BLaER1 treated with 17β-estradiol and CSF1 and Interleukin-3, amounts not matched to agents 10 nM and 100 nM (cell line): ENCODE results near the gene ENOX1.

Experiments
- H3K27ac ChIP-seq, 11 experiments: shearing (Covaris generic); formaldehyde crosslinking; 2 replicates each; pipeline ENCODE4 v1.8.1; 2022
- H3K27me3 ChIP-seq, 11 experiments: shearing (Covaris generic); formaldehyde crosslinking; 2 replicates each; pipeline ENCODE4 v1.8.1; 2022
- H3K36me3 ChIP-seq, 11 experiments: shearing (Covaris generic); formaldehyde crosslinking; 2 replicates each; pipeline ENCODE4 v1.8.1; 2022
- H3K4me1 ChIP-seq, 10 experiments: shearing (Covaris generic); formaldehyde crosslinking; 2 replicates each; pipeline ENCODE4 v1.8.1; 2022
- H3K4me2 ChIP-seq, 11 experiments: shearing (Covaris generic); formaldehyde crosslinking; 2 replicates each; pipeline ENCODE4 v1.8.1; 2022
- H3K4me3 ChIP-seq, 10 experiments: shearing (Covaris generic); formaldehyde crosslinking; 2 replicates each; pipeline ENCODE4 v1.8.1; 2022
- H3K9ac ChIP-seq, 11 experiments: shearing (Covaris generic); formaldehyde crosslinking; 2 replicates each; pipeline ENCODE4 v1.8.1; 2022
- H3K9me3 ChIP-seq, 11 experiments: shearing (Covaris generic); formaldehyde crosslinking; replicated peaks in 1 of 11; 2 replicates each; pipeline ENCODE4 v1.8.1; 2022
- H4K20me1 ChIP-seq, 11 experiments: shearing (Covaris generic); formaldehyde crosslinking; 2 replicates each; pipeline ENCODE4 v1.8.1; 2022
- Cebpa-rat ChIP-seq, 11 experiments: shearing (Covaris generic); IDR thresholded peaks; 2 replicates each; pipeline ENCODE4 v1.8.1; 2022

Gene ENOX1

GRCh38 chr13:43564952-43565351 lies 221.8 kb downstream of the ENOX1 start:
- Histone ChIP-seq H3K36me3 (no peaks in the 10 kb centered on the region), H3K4me2 (peak overlapping the region in 4 of 11 experiments; percentile 6 to 23 (median 13); a peak in 3 of 22 replicates), H3K4me1 (peaks cover 0 to 6% (median 0%) of the 10 kb centered on the region in 10 experiments; a peak in 1 of 20 replicates), H4K20me1 (no peaks in the 10 kb centered on the region), H3K4me3 (no peak overlapping the region), H3K9me3 (no peaks in the 10 kb centered on the region), H3K27me3 (no peaks in the 10 kb centered on the region), H3K9ac (no peak overlapping the region), H3K27ac (0 out of 22 replicates have a peak overlapping the region, but pooled peaks of 1 of the 11 experiments have one; percentile 16)
- TF ChIP-seq Cebpa-rat (IDR thresholded peaks at IDR 0.05) = no peak

- no peaks in the 10 kb centered on the region for H3K36me3 ChIP-seq
- no peak overlapping the region for H3K4me3 ChIP-seq
- H3K4me1 ChIP-seq = peaks cover 0 to 6% (median 0%) of the 10 kb centered on the region in 10 experiments; a peak in 1 of 20 replicates
- H3K4me2 ChIP-seq = no peak overlapping the region
- H3K27me3 ChIP-seq = no peaks in the 10 kb centered on the region
- TF ChIP-seq Cebpa-rat (IDR thresholded peaks at IDR 0.05) = no peak
- no peak overlapping the region for H3K27ac ChIP-seq
- H3K9me3 ChIP-seq = no peaks in the 10 kb centered on the region
- H3K9ac ChIP-seq = no peak overlapping the region
- no peaks in the 10 kb centered on the region for H4K20me1 ChIP-seq
Observed at GRCh38 chr13:43561081-43561480, 225.7 kb downstream of the ENOX1 start.

- no peak overlapping the region for H3K4me3 ChIP-seq
Observed at GRCh38 chr13:43558939-43559338, 227.8 kb downstream of the ENOX1 start.

DNA sequence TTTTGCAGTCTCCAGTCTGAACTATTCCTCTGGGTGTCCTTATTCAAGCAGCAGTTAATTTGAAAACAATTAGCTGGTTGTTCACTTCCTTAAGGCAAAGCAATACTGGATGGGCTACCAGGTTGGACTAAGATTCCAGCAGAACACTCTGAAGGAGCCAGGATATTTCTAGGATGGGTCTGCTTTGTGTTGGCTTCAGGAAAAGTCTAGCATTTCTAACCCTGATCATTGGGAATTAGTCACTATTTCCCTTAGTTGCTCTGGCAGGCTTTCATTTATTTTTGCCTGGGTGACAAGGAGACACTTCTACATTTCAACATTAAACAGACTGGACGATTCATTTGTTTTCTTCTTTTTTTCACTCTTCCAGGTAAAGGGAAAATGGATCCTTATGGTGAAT lies 228.4 kb downstream of the ENOX1 start:
- no peak overlapping the region for H3K4me2 ChIP-seq
- no peaks in the 10 kb centered on the region for H3K36me3 ChIP-seq
- H4K20me1 ChIP-seq = no peaks in the 10 kb centered on the region
- H3K4me3 ChIP-seq = no peak overlapping the region
- H3K4me1 ChIP-seq = no peaks in the 10 kb centered on the region
- H3K27me3 ChIP-seq = no peaks in the 10 kb centered on the region
- TF ChIP-seq Cebpa-rat (IDR thresholded peaks at IDR 0.05) = no peak
- H3K9me3 ChIP-seq = no peaks in the 10 kb centered on the region
- no peak overlapping the region for H3K27ac ChIP-seq
- no peak overlapping the region for H3K9ac ChIP-seq

More at GRCh38 chr13:43558939-43559338, 227.8 kb downstream of the ENOX1 start:
- TF ChIP-seq Cebpa-rat (IDR thresholded peaks at IDR 0.05) = no peak
- H3K9ac ChIP-seq = no peak overlapping the region
- H3K4me2 ChIP-seq = no peak overlapping the region
- H3K36me3 ChIP-seq = no peaks in the 10 kb centered on the region
- no peak overlapping the region for H3K27ac ChIP-seq
- no peaks in the 10 kb centered on the region for H3K27me3 ChIP-seq
- no peaks in the 10 kb centered on the region for H4K20me1 ChIP-seq
- no peaks in the 10 kb centered on the region for H3K4me1 ChIP-seq
- no peaks in the 10 kb centered on the region for H3K9me3 ChIP-seq

GRCh38 chr13:43555667-43556066 lies 231.1 kb downstream of the ENOX1 start:
- Histone ChIP-seq H3K27me3 (no peaks in the 10 kb centered on the region), H3K36me3 (no peaks in the 10 kb centered on the region), H3K9me3 (no peaks in the 10 kb centered on the region), H4K20me1 (no peaks in the 10 kb centered on the region), H3K9ac (no peak overlapping the region), H3K4me3 (no peak overlapping the region), H3K4me2 (no peak overlapping the region), H3K4me1 (no peaks in the 10 kb centered on the region), H3K27ac (no peak overlapping the region)
- no peak for TF ChIP-seq Cebpa-rat (IDR thresholded peaks at IDR 0.05)

- H3K36me3 ChIP-seq = no peaks in the 10 kb centered on the region
- H3K4me1 ChIP-seq = no peaks in the 10 kb centered on the region
- H3K27ac ChIP-seq = no peak overlapping the region
- no peak overlapping the region for H3K4me2 ChIP-seq
- no peak for TF ChIP-seq Cebpa-rat (IDR thresholded peaks at IDR 0.05)
- H3K4me3 ChIP-seq = no peak overlapping the region
- H3K9ac ChIP-seq = no peak overlapping the region
- no peaks in the 10 kb centered on the region for H3K27me3 ChIP-seq
- H4K20me1 ChIP-seq = no peaks in the 10 kb centered on the region
- H3K9me3 ChIP-seq = no peaks in the 10 kb centered on the region
Observed at GRCh38 chr13:43551897-43552456, 234.8 kb downstream of the ENOX1 start.

- Histone ChIP-seq H3K4me3 (no peak overlapping the region), H3K4me2 (no peak overlapping the region), H4K20me1 (no peaks in the 10 kb centered on the region), H3K36me3 (no peaks in the 10 kb centered on the region), H3K9me3 (no peaks in the 10 kb centered on the region), H3K27me3 (no peaks in the 10 kb centered on the region), H3K9ac (no peak overlapping the region), H3K4me1 (peaks cover 0 to 12% (median 0%) of the 10 kb centered on the region in 10 experiments; a peak in 6 of 20 replicates), H3K27ac (no peak overlapping the region)
- TF ChIP-seq Cebpa-rat (IDR thresholded peaks at IDR 0.05) = no peak
Observed at GRCh38 chr13:43546816-43547215, 240.0 kb downstream of the ENOX1 start.

GRCh38 chr13:43546251-43546650 lies 240.5 kb downstream of the ENOX1 start:
- Histone ChIP-seq H3K4me1 (peaks cover 0 to 12% (median 0%) of the 10 kb centered on the region in 10 experiments; a peak in 6 of 20 replicates), H3K4me2 (peak overlapping the region in 5 of 11 experiments; percentile 12 to 26 (median 15); a peak in 5 of 22 replicates), H3K27ac (no peak overlapping the region), H3K4me3 (no peak overlapping the region), H3K27me3 (no peaks in the 10 kb centered on the region), H4K20me1 (no peaks in the 10 kb centered on the region), H3K9me3 (no peaks in the 10 kb centered on the region), H3K9ac (no peak overlapping the region), H3K36me3 (no peaks in the 10 kb centered on the region)
- no peak for TF ChIP-seq Cebpa-rat (IDR thresholded peaks at IDR 0.05)

- Histone ChIP-seq H3K9ac (no peak overlapping the region), H3K27me3 (no peaks in the 10 kb centered on the region), H3K9me3 (no peaks in the 10 kb centered on the region), H4K20me1 (no peaks in the 10 kb centered on the region), H3K36me3 (no peaks in the 10 kb centered on the region), H3K27ac (no peak overlapping the region), H3K4me1 (peaks cover 0 to 12% (median 0%) of the 10 kb centered on the region in 10 experiments; a peak in 6 of 20 replicates), H3K4me3 (no peak overlapping the region), H3K4me2 (peak overlapping the region in 5 of 11 experiments; percentile 14 to 26 (median 17); a peak in 5 of 22 replicates)
- TF ChIP-seq Cebpa-rat (IDR thresholded peaks at IDR 0.05) = no peak
Observed at GRCh38 chr13:43545317-43545874, 241.4 kb downstream of the ENOX1 start.

- Histone ChIP-seq H3K27ac (no peak overlapping the region), H3K4me2 (no peak overlapping the region)
Observed at GRCh38 chr13:43544631-43545030, 242.1 kb downstream of the ENOX1 start.

More at GRCh38 chr13:43544631-43545030, 242.1 kb downstream of the ENOX1 start:
- H3K9ac ChIP-seq = no peak overlapping the region
- H3K4me1 ChIP-seq = peaks cover 0 to 12% (median 0%) of the 10 kb centered on the region in 10 experiments; a peak in 6 of 20 replicates
- no peak overlapping the region for H3K4me3 ChIP-seq
- no peaks in the 10 kb centered on the region for H3K9me3 ChIP-seq
- TF ChIP-seq Cebpa-rat (IDR thresholded peaks at IDR 0.05) = no peak
- H3K36me3 ChIP-seq = no peaks in the 10 kb centered on the region
- no peaks in the 10 kb centered on the region for H4K20me1 ChIP-seq
- H3K27me3 ChIP-seq = no peaks in the 10 kb centered on the region
